GM12878 (cell line): ENCODE data around the gene ECT2L. TPM values are rescaled to one million over a fixed set of nuclear protein-coding genes. Genes with fewer than 3 reads are reported as not detected.
A peak's percentile ranks its signal among the peaks of the same experiment; 100 is the strongest.

Experiments used
- ASH2L ChIP-seq: fragments of 300-600, 200-600 bp; sonication (generic); IDR thresholded peaks from 2 replicates; pipeline ENCODE4 v1.6.1; 2017; ENCODE audit warnings: low read depth, mild to moderate bottlenecking, borderline replicate concordance
- CBX5 ChIP-seq: sonication (generic); IDR thresholded peaks from 2 replicates; pipeline ENCODE4 v1.6.1; 2016; ENCODE audit warnings: low read depth, moderate library complexity, mild to moderate bottlenecking, inconsistent platforms
- CREB1 ChIP-seq: IDR thresholded peaks from 2 replicates; pipeline ENCODE4 v1.6.1; 2012; ENCODE audit warnings: low read depth, mild to moderate bottlenecking, inconsistent platforms
- HCFC1 ChIP-seq: fragments of 150-350 bp; IDR thresholded peaks from 2 replicates; pipeline ENCODE4 v1.6.1; 2014; ENCODE audit warnings: low read length
- HDGF ChIP-seq: fragments of 450-650 bp; IDR thresholded peaks from 2 replicates; pipeline ENCODE4 v1.6.1; 2016; ENCODE audit warnings: antibody characterized with exemption
- JUND ChIP-seq: IDR thresholded peaks from 2 replicates; pipeline ENCODE4 v1.6.1; 2012; ENCODE audit warnings: low read depth, mild to moderate bottlenecking, low read length, improper control_type of control experiment, moderate library complexity
- KDM1A ChIP-seq: fragments of 200-600 bp; sonication (generic); IDR thresholded peaks from 2 replicates; pipeline ENCODE4 v1.6.1; 2016; ENCODE audit warnings: borderline replicate concordance
- KLF5 ChIP-seq: fragments of 450-650 bp; IDR thresholded peaks from 2 replicates; pipeline ENCODE4 v1.6.1; 2014; ENCODE audit warnings: mild to moderate bottlenecking; ENCODE audit not compliant: partially characterized antibody
- NFXL1 ChIP-seq: fragments of 450-650 bp; IDR thresholded peaks from 2 replicates; pipeline ENCODE4 v1.6.1; 2017; ENCODE audit warnings: antibody characterized with exemption, mild to moderate bottlenecking, borderline replicate concordance
- NFYA ChIP-seq: IDR thresholded peaks from 2 replicates; pipeline ENCODE4 v1.6.1; 2011; ENCODE audit warnings: low read depth, mild to moderate bottlenecking, low read length, improper control_type of control experiment, borderline replicate concordance
- NRF1 ChIP-seq: conservative IDR thresholded peaks from 2 replicates; pipeline ENCODE4 v1.6.1; 2011; ENCODE audit warnings: mild to moderate bottlenecking, low read depth, low read length, improper control_type of control experiment
- PAX8 ChIP-seq: fragments of 450-650 bp; IDR thresholded peaks from 2 replicates; pipeline ENCODE4 v1.6.1; 2017; ENCODE audit warnings: mild to moderate bottlenecking, moderate library complexity
- PML ChIP-seq: IDR thresholded peaks from 2 replicates; pipeline ENCODE4 v1.6.1; 2012; ENCODE audit warnings: low read length, inconsistent platforms
- SREBF1 ChIP-seq: IDR thresholded peaks from 2 replicates; pipeline ENCODE4 v1.6.1; 2012; ENCODE audit warnings: mild to moderate bottlenecking, low read length
- SUPT20H ChIP-seq: IDR thresholded peaks from 2 replicates; pipeline ENCODE4 v1.6.1; 2011; ENCODE audit warnings: low read depth, mild to moderate bottlenecking, low read length, moderate library complexity, borderline replicate concordance; ENCODE audit not compliant: control insufficient read depth
- TBL1XR1 ChIP-seq: IDR thresholded peaks from 2 replicates; pipeline ENCODE4 v1.6.1; 2012; ENCODE audit warnings: low read depth, low read length, improper control_type of control experiment
- TCF3 ChIP-seq: IDR thresholded peaks from 2 replicates; pipeline ENCODE4 v1.6.1; 2012; ENCODE audit warnings: low read depth, mild to moderate bottlenecking, low read length, borderline replicate concordance; ENCODE audit not compliant: insufficient read depth
- ZNF207 ChIP-seq: fragments of 450-650 bp; IDR thresholded peaks from 2 replicates; pipeline ENCODE4 v1.6.1; 2014; ENCODE audit warnings: antibody characterized with exemption, mild to moderate bottlenecking, borderline replicate concordance
- ZZZ3 ChIP-seq: IDR thresholded peaks from 2 replicates; pipeline ENCODE4 v1.6.1; 2011; ENCODE audit warnings: low read depth; ENCODE audit not compliant: control insufficient read depth, insufficient read length
- polyA plus RNA-seq, 11 experiments: library from polyadenylated mRNA; depleted of rRNA in 4 of 11; unstranded in 6 of 11; stranded (reverse) in 5 of 11; fragments of >200 nt; fragmentation: Nextera tagmentation in 4 of 11; fragmentation: Illumina TruSeq in 1 of 11; extraction: Ambion mirVana in 4 of 11; extraction: Trizol in 1 of 11; gene quantifications; 1 replicate in 1 of 11; 2 replicates in 10 of 11; pipeline versions ENCODE4 v1.2.1 to v1.2.3, GENCODE V29; 2011 to 2016; ENCODE audit warnings: inconsistent platforms in 2 of 11, missing spikeins in 2 of 11, low read depth in 1 of 11
- total RNA-seq, 4 experiments: library from RNA; depleted of rRNA in 3 of 4; stranded (reverse); fragments of >200 nt in 3 of 4; fragmentation: Illumina TruSeq in 1 of 4; extraction: Trizol in 1 of 4; gene quantifications; 2 replicates each; pipeline versions ENCODE4 v1.2.1 to v1.2.3, GENCODE V29; 2013 to 2021
- TF ChIP-seq, protein P1 (sequence below): fragments of 450-650 bp; IDR thresholded peaks from 2 replicates; pipeline ENCODE4 v1.6.1; 2018; ENCODE audit warnings: mild to moderate bottlenecking, low read depth, moderate library complexity; ENCODE audit not compliant: partially characterized antibody
- TF ChIP-seq, protein P2 (sequence below): fragments of 450-650 bp; IDR thresholded peaks from 2 replicates; pipeline ENCODE4 v1.6.1; 2017; ENCODE audit warnings: mild to moderate bottlenecking, low read depth, inconsistent platforms; ENCODE audit not compliant: poor library complexity, severe bottlenecking
- TF ChIP-seq, protein P3 (sequence below): fragments of 450-650 bp; formaldehyde crosslinking; IDR thresholded peaks from 2 replicates; pipeline ENCODE4 v1.5.0; 2022; ENCODE audit warnings: mild to moderate bottlenecking, missing genetic modification characterization

Gene ECT2L
- total and polyA plus RNA-seq, 10 of the 15 experiments (the other 5 are each of a cell fraction or from before 2014, with no cell fraction given) = 0.05 to 0.09 TPM; not detected in 8

DNA sequence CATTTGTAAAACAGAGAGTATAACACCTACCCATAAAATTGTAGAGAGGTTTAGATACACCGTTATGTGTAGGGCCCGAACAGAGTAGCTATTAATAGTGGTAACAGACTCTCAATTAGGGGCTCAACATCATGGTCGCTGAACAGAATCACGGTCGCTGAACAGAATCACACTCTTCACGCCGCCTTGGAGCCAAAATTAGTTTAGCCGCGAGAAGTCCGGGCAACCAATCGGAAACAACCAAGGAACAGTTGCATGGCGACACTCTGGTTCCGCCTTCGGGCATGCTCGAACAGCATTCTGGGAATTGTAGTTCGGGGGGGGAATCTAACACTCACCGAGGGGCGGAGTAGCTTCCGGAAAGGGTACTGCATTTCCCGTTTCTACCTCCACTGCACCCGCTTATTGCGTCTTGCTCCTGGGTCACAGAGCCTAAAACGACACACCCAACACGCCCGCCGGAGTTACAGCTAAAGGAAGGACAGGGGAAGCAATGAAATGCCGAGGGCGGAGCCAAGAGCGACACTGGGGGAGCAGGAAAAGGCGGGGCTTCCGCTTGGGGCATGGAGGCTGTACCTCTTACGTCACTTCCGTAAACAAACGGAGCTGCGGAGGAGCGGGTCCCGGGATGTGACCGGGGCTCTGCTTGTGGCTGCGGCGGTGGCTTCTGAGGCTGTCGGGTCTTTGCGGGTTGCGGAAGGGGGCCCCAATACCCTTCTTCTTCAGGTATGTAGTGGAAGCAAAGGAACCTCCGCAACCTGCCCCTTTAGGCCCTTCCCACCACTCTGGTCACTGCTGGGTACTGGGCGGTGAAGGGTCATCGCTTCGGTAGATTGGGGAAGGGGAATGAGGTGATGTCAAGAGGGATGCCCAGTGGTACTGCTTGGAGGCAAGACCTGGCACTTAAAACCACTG lies 22.5 kb upstream of the ECT2L start, which contains the start of gene CCDC28A (continued):
- TF ChIP-seq CREB1 (peak; percentile 93), KLF5 (peak; percentile 61), ZZZ3 (no peak), PML (peak; percentile 71; the same call in 1 of the 2 replicates), TBL1XR1 (no peak; the same call in 1 of the 2 replicates), ASH2L (no peak), HDGF (no peak; the same call in 1 of the 2 replicates), TCF3 (no peak), SUPT20H (no peak), NFXL1 (no peak), NFYA (no peak), ZNF207 (no peak), KDM1A (no peak), JUND (no peak), NRF1 (no peak), PAX8 (no peak), HCFC1 (peak; percentile 87), CBX5 (0 out of 2 replicates have a peak, but pooled peaks have one; percentile 22), SREBF1 (peak; percentile 54; the same call in 1 of the 2 replicates)
- TF ChIP-seq, protein P1, sequence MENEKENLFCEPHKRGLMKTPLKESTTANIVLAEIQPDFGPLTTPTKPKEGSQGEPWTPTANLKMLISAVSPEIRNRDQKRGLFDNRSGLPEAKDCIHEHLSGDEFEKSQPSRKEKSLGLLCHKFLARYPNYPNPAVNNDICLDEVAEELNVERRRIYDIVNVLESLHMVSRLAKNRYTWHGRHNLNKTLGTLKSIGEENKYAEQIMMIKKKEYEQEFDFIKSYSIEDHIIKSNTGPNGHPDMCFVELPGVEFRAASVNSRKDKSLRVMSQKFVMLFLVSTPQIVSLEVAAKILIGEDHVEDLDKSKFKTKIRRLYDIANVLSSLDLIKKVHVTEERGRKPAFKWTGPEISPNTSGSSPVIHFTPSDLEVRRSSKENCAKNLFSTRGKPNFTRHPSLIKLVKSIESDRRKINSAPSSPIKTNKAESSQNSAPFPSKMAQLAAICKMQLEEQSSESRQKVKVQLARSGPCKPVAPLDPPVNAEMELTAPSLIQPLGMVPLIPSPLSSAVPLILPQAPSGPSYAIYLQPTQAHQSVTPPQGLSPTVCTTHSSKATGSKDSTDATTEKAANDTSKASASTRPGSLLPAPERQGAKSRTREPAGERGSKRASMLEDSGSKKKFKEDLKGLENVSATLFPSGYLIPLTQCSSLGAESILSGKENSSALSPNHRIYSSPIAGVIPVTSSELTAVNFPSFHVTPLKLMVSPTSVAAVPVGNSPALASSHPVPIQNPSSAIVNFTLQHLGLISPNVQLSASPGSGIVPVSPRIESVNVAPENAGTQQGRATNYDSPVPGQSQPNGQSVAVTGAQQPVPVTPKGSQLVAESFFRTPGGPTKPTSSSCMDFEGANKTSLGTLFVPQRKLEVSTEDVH = no peak
- TF ChIP-seq, protein P2, sequence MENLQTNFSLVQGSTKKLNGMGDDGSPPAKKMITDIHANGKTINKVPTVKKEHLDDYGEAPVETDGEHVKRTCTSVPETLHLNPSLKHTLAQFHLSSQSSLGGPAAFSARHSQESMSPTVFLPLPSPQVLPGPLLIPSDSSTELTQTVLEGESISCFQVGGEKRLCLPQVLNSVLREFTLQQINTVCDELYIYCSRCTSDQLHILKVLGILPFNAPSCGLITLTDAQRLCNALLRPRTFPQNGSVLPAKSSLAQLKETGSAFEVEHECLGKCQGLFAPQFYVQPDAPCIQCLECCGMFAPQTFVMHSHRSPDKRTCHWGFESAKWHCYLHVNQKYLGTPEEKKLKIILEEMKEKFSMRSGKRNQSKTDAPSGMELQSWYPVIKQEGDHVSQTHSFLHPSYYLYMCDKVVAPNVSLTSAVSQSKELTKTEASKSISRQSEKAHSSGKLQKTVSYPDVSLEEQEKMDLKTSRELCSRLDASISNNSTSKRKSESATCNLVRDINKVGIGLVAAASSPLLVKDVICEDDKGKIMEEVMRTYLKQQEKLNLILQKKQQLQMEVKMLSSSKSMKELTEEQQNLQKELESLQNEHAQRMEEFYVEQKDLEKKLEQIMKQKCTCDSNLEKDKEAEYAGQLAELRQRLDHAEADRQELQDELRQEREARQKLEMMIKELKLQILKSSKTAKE = peak; percentile 32
- TF ChIP-seq, protein P3, sequence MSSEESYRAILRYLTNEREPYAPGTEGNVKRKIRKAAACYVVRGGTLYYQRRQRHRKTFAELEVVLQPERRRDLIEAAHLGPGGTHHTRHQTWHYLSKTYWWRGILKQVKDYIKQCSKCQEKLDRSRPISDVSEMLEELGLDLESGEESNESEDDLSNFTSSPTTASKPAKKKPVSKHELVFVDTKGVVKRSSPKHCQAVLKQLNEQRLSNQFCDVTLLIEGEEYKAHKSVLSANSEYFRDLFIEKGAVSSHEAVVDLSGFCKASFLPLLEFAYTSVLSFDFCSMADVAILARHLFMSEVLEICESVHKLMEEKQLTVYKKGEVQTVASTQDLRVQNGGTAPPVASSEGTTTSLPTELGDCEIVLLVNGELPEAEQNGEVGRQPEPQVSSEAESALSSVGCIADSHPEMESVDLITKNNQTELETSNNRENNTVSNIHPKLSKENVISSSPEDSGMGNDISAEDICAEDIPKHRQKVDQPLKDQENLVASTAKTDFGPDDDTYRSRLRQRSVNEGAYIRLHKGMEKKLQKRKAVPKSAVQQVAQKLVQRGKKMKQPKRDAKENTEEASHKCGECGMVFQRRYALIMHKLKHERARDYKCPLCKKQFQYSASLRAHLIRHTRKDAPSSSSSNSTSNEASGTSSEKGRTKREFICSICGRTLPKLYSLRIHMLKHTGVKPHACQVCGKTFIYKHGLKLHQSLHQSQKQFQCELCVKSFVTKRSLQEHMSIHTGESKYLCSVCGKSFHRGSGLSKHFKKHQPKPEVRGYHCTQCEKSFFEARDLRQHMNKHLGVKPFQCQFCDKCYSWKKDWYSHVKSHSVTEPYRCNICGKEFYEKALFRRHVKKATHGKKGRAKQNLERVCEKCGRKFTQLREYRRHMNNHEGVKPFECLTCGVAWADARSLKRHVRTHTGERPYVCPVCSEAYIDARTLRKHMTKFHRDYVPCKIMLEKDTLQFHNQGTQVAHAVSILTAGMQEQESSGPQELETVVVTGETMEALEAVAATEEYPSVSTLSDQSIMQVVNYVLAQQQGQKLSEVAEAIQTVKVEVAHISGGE = no peak
